ENCODE measurements around the gene ARFIP1.

The ARFIP1 gene

GRCh38 chr4:152919826-152920225, 140.1 kb downstream of the ARFIP1 start:
- H3K36me3 ChIP-seq (ENCODE audit: control insufficient read depth, insufficient read depth, low read length) = peaks cover 12% of the 10 kb centered on the region
- no peaks in the 10 kb centered on the region for H3K4me1 ChIP-seq (ENCODE audit: control insufficient read depth, insufficient read depth, low read length, poor library complexity, severe bottlenecking)
- H3K27ac ChIP-seq (ENCODE audit: low read depth, low read length, severe bottlenecking) = no peak overlapping the region
- peaks cover 25% of the 10 kb centered on the region for H3K9me3 ChIP-seq (ENCODE audit: control insufficient read depth, low read length)
- no peak overlapping the region for H3K4me3 ChIP-seq (ENCODE audit: extremely low read depth, insufficient read depth, low read length, poor library complexity, severe bottlenecking)
- whole genome bisulfite sequencing, 2 experiments (ENCODE audit: insufficient coverage in 2 of 2) = 92% methylated on average over 2 of the region's 2 CpGs; no CpG with 5 or more reads in 1 of the 2 experiments

GRCh38 chr4:152920768-152921167, 141.0 kb downstream of the ARFIP1 start:
- no peak overlapping the region for H3K27ac ChIP-seq (ENCODE audit: low read depth, low read length, severe bottlenecking)
- H3K4me3 ChIP-seq (ENCODE audit: extremely low read depth, insufficient read depth, low read length, poor library complexity, severe bottlenecking) = no peak overlapping the region
- H3K9me3 ChIP-seq (ENCODE audit: control insufficient read depth, low read length) = peaks cover 25% of the 10 kb centered on the region
- whole genome bisulfite sequencing, 2 experiments (ENCODE audit: insufficient coverage in 2 of 2) = no CpG with 5 or more reads among the region's 1 CpG
- H3K36me3 ChIP-seq (ENCODE audit: control insufficient read depth, insufficient read depth, low read length) = peaks cover 12% of the 10 kb centered on the region
- no peaks in the 10 kb centered on the region for H3K4me1 ChIP-seq (ENCODE audit: control insufficient read depth, insufficient read depth, low read length, poor library complexity, severe bottlenecking)

- H3K36me3 ChIP-seq (ENCODE audit: control insufficient read depth, insufficient read depth, low read length) = peaks cover 12% of the 10 kb centered on the region
- H3K27ac ChIP-seq (ENCODE audit: low read depth, low read length, severe bottlenecking) = no peak overlapping the region
- peaks cover 25% of the 10 kb centered on the region for H3K9me3 ChIP-seq (ENCODE audit: control insufficient read depth, low read length)
- no peak overlapping the region for H3K4me3 ChIP-seq (ENCODE audit: extremely low read depth, insufficient read depth, low read length, poor library complexity, severe bottlenecking)
- H3K4me1 ChIP-seq (ENCODE audit: control insufficient read depth, insufficient read depth, low read length, poor library complexity, severe bottlenecking) = no peaks in the 10 kb centered on the region
Observed at GRCh38 chr4:152921284-152921683, 141.5 kb downstream of the ARFIP1 start.

- WGBS, 2 experiments (ENCODE audit: insufficient coverage in 2 of 2) = 90% methylated on average over 1 of the region's 1 CpG; no CpG with 5 or more reads in 1 of the 2 experiments
- H3K27ac ChIP-seq (ENCODE audit: low read depth, low read length, severe bottlenecking) = no peak overlapping the region
Observed at GRCh38 chr4:152925851-152926250, 146.1 kb downstream of the ARFIP1 start.

GRCh38 chr4:152926959-152927358, 147.2 kb downstream of the ARFIP1 start:
- H3K27ac ChIP-seq (ENCODE audit: low read depth, low read length, severe bottlenecking) = no peak overlapping the region
- no peaks in the 10 kb centered on the region for H3K4me1 ChIP-seq (ENCODE audit: control insufficient read depth, insufficient read depth, low read length, poor library complexity, severe bottlenecking)
- no peaks in the 10 kb centered on the region for H3K36me3 ChIP-seq (ENCODE audit: control insufficient read depth, insufficient read depth, low read length)
- no peak overlapping the region for H3K4me3 ChIP-seq (ENCODE audit: extremely low read depth, insufficient read depth, low read length, poor library complexity, severe bottlenecking)
- WGBS, 2 experiments (ENCODE audit: insufficient coverage in 2 of 2) = 79 to 83% methylated on average over 4 of the region's 4 CpGs
- H3K9me3 ChIP-seq (ENCODE audit: control insufficient read depth, low read length) = no peaks in the 10 kb centered on the region

More at GRCh38 chr4:152925851-152926250, 146.1 kb downstream of the ARFIP1 start:
- H3K4me3 ChIP-seq (ENCODE audit: extremely low read depth, insufficient read depth, low read length, poor library complexity, severe bottlenecking) = no peak overlapping the region
- no peaks in the 10 kb centered on the region for H3K36me3 ChIP-seq (ENCODE audit: control insufficient read depth, insufficient read depth, low read length)
- H3K4me1 ChIP-seq (ENCODE audit: control insufficient read depth, insufficient read depth, low read length, poor library complexity, severe bottlenecking) = no peaks in the 10 kb centered on the region
- no peaks in the 10 kb centered on the region for H3K9me3 ChIP-seq (ENCODE audit: control insufficient read depth, low read length)

- Histone ChIP-seq H3K36me3 (ENCODE audit: control insufficient read depth, insufficient read depth, low read length) (no peaks in the 10 kb centered on the region), H3K4me3 (ENCODE audit: extremely low read depth, insufficient read depth, low read length, poor library complexity, severe bottlenecking) (no peak overlapping the region), H3K4me1 (ENCODE audit: control insufficient read depth, insufficient read depth, low read length, poor library complexity, severe bottlenecking) (no peaks in the 10 kb centered on the region), H3K27ac (ENCODE audit: low read depth, low read length, severe bottlenecking) (no peak overlapping the region), H3K9me3 (ENCODE audit: control insufficient read depth, low read length) (no peaks in the 10 kb centered on the region)
- WGBS, 2 experiments (ENCODE audit: insufficient coverage in 2 of 2) = 83 to 90% methylated on average over 3 of the region's 3 CpGs
Observed at GRCh38 chr4:152927737-152928136, 148.0 kb downstream of the ARFIP1 start.

- H3K9me3 ChIP-seq (ENCODE audit: control insufficient read depth, low read length) = no peaks in the 10 kb centered on the region
- no peaks in the 10 kb centered on the region for H3K36me3 ChIP-seq (ENCODE audit: control insufficient read depth, insufficient read depth, low read length)
- H3K4me1 ChIP-seq (ENCODE audit: control insufficient read depth, insufficient read depth, low read length, poor library complexity, severe bottlenecking) = no peaks in the 10 kb centered on the region
- no peak overlapping the region for H3K4me3 ChIP-seq (ENCODE audit: extremely low read depth, insufficient read depth, low read length, poor library complexity, severe bottlenecking)
- H3K27ac ChIP-seq (ENCODE audit: low read depth, low read length, severe bottlenecking) = no peak overlapping the region
- WGBS, 2 experiments (ENCODE audit: insufficient coverage in 2 of 2) = 77 to 100% methylated on average over 2 of the region's 4 CpGs
Observed at GRCh38 chr4:152928286-152928685, 148.5 kb downstream of the ARFIP1 start.

GRCh38 chr4:152929888-152930287, 150.1 kb downstream of the ARFIP1 start:
- H3K4me3 ChIP-seq (ENCODE audit: extremely low read depth, insufficient read depth, low read length, poor library complexity, severe bottlenecking) = no peak overlapping the region
- no peaks in the 10 kb centered on the region for H3K9me3 ChIP-seq (ENCODE audit: control insufficient read depth, low read length)
- no peaks in the 10 kb centered on the region for H3K36me3 ChIP-seq (ENCODE audit: control insufficient read depth, insufficient read depth, low read length)
- H3K27ac ChIP-seq (ENCODE audit: low read depth, low read length, severe bottlenecking) = no peak overlapping the region
- no peaks in the 10 kb centered on the region for H3K4me1 ChIP-seq (ENCODE audit: control insufficient read depth, insufficient read depth, low read length, poor library complexity, severe bottlenecking)
- WGBS, 2 experiments (ENCODE audit: insufficient coverage in 2 of 2) = no CpG with 5 or more reads among the region's 1 CpG

GRCh38 chr4:152935143-152935542, 155.4 kb downstream of the ARFIP1 start:
- no peak overlapping the region for H3K4me3 ChIP-seq (ENCODE audit: extremely low read depth, insufficient read depth, low read length, poor library complexity, severe bottlenecking)
- H3K9me3 ChIP-seq (ENCODE audit: control insufficient read depth, low read length) = no peaks in the 10 kb centered on the region
- H3K4me1 ChIP-seq (ENCODE audit: control insufficient read depth, insufficient read depth, low read length, poor library complexity, severe bottlenecking) = peaks cover 4% of the 10 kb centered on the region
- no peaks in the 10 kb centered on the region for H3K36me3 ChIP-seq (ENCODE audit: control insufficient read depth, insufficient read depth, low read length)
- no peak overlapping the region for H3K27ac ChIP-seq (ENCODE audit: low read depth, low read length, severe bottlenecking)
- 8 to 14% methylated on average over 11 to 13 of the region's 16 CpGs for WGBS, 2 experiments (ENCODE audit: insufficient coverage in 2 of 2)

GRCh38 chr4:152935631-152936445, 156.1 kb downstream of the ARFIP1 start, which contains the start of gene FHDC1:
FHDC1 (plus strand) TSS chr4:152936323; CDS start chr4:152943058, 6,735 bp downstream.
- H3K27ac ChIP-seq (ENCODE audit: low read depth, low read length, severe bottlenecking) = no peak within 1 kb of the TSS
- H3K4me3 ChIP-seq (ENCODE audit: extremely low read depth, insufficient read depth, low read length, poor library complexity, severe bottlenecking) = peak within 1 kb of the TSS; percentile 49
- peaks cover 4% of the 10 kb centered on the region for H3K4me1 ChIP-seq (ENCODE audit: control insufficient read depth, insufficient read depth, low read length, poor library complexity, severe bottlenecking)
- no peaks in the 10 kb centered on the region for H3K36me3 ChIP-seq (ENCODE audit: control insufficient read depth, insufficient read depth, low read length)
- 0 to 3% methylated on average over 30 to 41 of the region's 75 CpGs for WGBS, 2 experiments (ENCODE audit: insufficient coverage in 2 of 2)
- no peaks in the 10 kb centered on the region for H3K9me3 ChIP-seq (ENCODE audit: control insufficient read depth, low read length)
